PC-3 (cell line): Measurements from ENCODE around the gene KIAA0586.

Experiments
- CTCF ChIP-seq: fragments of 300-600 bp; sonication (generic); conservative IDR thresholded peaks from 2 replicates; pipeline ENCODE4 v1.5.1; 2017; ENCODE audit warnings: antibody characterized with exemption, low read depth, mild to moderate bottlenecking, low read length
- EZH2 ChIP-seq: fragments of 300-600 bp; sonication (generic); IDR thresholded peaks from one replicate; pipeline ENCODE4 v1.6.1; 2017; ENCODE audit warnings: antibody characterized with exemption, mild to moderate bottlenecking, low read length; ENCODE audit not compliant: unreplicated experiment

DNA sequence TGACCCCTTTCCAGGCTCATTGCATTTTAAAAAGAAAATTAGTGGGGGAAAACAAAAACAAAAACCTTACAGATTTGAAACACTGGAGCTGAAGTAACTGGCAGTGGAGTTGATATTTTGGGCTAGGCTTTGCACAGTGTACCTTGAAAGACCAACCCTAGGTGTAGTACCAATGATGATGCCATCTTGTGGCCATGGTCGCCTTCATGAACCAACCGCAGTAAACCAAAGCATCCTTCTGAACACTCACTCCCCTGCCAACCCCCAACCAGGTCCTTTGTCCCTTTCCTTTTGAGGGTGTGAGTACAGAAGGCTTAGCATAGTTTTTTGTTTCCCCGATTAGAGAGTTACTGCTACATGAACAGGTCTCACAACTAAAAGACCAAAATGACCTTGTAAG is 25.9 kb upstream of the KIAA0586 start:
- TF ChIP-seq CTCF (peak; percentile 60), EZH2 (no peak)
